HG03060 (cell line): ENCODE measurements around the gene CNTNAP2.

Source experiments
- ATAC-seq: cut with Tn5 transposase; IDR thresholded peaks from one replicate; pipeline ENCODE4 v1.9.1; 2021; ENCODE audit warnings: low read depth, moderate number of reproducible peaks; ENCODE audit not compliant: unreplicated experiment

Gene CNTNAP2

DNA sequence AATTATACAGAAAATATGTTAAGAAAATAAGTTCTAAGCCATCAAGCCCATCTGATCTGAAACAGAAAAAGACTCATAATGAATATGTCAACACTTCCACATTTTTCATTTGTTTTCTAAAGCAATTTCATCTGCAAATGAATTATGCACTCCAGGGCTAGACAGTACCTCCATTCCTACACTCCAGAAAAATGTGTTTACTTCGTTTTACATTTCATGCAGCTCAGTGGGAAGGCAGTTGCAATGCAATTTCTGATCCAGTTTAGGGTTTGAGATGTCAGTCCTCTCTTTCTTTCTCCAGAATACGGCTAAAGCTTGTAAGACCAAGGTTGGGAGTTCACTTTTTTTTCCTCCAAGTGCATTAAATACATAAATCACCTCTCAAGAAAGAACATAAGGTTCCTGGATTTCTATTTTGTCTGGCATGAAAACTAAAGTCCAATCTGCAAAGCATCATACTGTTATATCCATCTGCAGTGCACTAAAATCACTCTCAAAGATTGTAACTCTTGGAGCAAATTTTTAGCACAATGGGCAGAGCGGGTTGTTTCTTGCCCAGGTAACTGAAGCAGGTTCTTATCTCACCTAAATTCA lies 2125.2 kb downstream of the CNTNAP2 start:
- no peak for ATAC-seq

DNA sequence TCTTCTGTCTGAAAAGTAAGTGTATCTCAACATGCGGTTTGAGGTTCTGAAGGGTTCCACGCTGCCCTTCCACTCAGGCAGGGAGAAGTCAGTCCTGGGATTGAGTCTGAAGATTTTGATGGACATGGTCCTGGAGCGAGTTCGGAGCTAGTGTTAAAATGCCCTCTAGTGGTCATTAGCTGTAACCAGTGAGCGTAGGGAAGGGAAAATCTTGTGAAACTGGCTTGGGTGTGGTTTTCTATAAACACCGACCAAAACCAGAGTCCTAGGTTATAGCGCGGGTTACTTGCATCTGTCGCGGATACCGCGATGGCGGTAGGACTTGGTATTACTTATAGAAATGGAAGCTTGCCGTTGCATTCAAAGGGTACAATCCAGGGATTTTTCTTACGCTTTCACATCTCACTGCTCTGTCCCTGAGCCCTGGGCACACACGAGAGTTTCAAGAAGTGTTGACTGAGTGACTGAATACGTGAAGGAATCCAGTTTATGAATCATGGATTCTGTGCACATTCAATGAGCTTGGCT lies 2125.8 kb downstream of the CNTNAP2 start:
- ATAC-seq, result peak; percentile 94

DNA sequence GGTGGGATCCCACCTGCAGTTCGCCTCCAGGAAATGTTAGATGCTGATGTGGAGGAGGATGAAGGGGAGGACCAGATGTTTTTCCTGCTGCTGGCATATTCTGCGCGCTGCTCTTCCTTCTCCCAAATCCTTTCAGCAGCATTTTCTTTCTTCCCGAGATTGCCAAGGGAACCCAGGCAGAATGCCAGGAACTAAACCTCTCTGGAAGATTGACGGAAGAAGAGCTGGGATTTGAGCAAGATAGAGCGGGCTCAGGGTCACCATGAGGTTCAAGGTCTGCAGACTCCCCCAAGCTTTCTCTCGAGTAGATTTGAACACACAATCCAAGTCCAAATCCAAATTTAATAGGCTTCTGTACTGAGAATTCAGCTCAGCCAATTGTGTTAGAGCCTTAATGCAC lies 2128.8 kb downstream of the CNTNAP2 start:
- ATAC-seq, result no peak

DNA sequence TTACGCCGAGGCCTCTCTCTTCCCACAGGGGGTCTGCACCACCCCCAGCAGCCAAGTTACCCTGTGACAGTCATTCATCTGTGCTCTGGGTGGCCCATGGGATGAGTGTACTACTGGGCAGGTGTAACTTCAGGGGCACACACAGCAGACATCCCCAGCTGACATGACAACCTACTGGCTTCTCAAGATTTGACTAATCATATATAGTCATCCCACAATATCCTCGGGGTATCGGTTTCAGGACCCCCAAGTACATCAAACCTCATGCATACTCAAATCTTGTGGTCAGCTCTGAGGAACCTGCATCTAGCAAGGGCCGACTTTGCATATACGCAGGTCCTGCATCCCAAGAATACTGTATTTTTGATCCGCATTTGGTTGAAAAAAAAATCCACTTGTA lies 2137.0 kb downstream of the CNTNAP2 start:
- ATAC-seq, result peak; percentile 90

DNA sequence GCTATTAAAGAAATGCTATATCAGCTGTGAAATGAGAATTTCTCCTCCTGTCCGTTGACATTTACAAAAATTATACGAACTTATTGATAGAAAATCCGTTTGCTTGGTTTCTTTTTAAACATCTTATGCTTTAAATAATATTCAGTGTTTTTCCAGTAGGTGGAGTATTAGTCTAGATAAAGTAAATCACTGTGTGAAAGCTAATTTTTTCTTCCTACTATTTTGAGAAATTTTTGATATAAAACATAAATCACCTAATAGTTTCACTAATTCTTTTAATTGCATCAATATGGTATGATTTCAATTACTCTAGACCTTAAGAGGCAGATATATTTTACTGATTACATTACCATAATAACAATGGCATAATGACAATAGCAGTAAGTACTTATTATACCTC lies 2138.7 kb downstream of the CNTNAP2 start:
- no peak for ATAC-seq

DNA sequence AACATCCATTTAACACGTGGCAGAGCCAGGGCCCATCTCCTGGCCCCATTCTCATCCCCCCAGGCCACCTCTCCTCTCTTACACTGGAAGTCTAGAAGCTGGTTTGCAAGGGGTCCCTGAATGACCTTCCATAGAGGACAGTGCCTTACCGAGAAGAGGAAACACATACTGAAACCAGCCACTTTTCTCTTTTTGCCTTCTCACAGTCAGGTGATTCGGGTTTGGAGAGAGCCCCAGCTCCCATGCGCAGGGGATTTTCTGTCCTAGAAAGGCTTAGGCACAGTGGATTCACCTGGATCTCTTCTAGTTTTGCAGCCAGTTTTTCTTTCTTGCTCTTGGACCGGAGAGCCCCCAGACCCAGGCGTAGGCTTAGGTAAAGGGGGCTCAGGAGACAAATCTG lies 2139.8 kb downstream of the CNTNAP2 start:
- ATAC-seq, result no peak

DNA sequence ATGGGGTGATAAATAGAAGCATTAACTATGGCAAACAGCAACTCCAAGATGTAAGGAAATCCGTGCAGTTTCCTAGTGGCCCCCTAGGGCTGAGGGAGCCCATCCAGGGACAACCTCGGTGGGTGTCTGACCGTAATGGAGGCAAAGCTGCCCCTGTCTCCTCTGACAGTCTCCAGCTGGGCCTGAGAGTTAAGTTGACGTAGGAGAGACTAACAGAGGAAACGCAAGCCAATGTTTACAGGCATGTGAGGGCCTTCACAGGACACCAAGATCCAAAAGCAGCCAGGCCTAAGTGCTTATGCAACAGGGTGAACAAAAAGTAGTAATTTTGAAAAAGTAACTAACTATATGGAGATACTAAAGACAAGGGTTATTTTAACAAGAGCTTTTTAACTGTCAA lies 2144.0 kb downstream of the CNTNAP2 start:
- ATAC-seq, result no peak

DNA sequence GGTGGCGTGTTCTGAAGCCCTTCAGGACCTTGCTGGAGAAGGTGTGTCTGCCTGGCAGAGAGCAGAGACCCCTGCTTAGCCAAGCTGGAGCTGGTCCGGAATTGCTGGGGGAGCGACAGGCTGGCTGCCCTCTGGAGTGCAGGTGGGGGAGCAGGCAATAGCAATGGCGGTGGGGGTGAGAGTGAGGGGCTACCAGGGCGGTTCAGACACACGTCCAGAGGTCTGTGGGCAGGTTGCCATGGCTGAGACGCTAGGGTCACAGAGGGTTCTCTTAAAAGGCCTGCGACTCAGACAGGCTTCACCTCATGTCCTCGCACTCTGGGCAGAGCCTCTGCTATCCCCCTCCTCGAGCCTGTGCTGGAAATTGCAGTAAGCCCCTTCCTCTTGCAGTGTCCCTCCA lies 2144.9 kb downstream of the CNTNAP2 start:
- ATAC-seq, result no peak

DNA sequence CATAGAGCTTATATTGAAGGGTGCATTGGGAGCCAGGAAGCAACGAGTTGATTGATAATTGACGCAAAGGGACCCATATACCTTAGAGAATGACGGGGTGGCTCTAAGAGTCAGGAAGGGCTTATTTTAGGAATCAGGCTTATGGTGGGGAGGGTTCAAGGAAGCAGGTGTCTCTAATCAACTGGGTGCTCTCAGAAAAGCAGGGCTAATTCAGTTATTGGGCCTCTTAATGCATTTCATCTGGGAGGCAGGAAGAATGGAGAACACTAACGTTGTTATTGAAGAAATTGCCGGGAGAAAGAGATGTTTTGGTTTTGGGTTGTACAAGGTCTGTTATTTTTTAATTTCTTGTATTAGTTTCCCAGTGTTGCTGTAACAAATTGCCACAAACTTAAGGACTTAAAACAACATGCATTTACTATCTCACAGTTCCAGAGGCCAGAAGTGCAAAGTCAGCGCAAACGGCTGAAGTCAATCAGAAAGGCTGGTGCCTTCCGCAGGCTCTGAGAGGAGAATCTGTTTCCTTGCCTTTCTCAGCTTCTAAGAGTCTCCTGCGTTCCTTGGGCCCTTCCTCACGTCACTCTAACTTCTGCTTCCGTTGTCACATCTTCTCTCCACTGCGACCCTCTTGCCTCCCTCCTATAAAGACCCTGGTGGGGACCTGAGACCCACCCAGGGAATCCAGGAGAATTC lies 2145.5 kb downstream of the CNTNAP2 start:
- ATAC-seq, result no peak

DNA sequence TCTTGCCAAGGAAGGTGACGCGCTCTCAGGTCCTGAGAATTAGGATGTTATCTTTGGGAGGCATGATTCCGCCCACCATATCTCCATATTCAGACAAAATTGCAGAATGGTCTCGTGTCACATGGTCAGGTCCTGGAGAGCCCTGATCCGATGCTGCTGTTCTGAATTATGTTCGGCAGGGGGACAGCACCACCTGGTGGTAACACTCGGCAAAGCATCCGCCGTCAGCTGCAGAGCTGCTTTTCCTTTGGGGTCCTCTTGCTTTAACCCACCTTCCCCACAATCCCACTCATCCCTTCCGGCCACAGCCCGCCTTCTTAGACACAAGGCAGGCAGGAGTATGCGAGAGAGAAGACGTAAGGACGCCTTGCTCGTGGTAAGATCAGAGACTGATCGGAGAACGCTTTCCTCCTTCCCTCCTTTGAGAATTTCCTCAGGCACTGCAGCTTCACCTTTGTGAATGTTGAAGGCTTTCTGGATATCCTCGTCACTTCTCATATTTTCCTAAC lies 2146.2 kb downstream of the CNTNAP2 start:
- ATAC-seq, result no peak

DNA sequence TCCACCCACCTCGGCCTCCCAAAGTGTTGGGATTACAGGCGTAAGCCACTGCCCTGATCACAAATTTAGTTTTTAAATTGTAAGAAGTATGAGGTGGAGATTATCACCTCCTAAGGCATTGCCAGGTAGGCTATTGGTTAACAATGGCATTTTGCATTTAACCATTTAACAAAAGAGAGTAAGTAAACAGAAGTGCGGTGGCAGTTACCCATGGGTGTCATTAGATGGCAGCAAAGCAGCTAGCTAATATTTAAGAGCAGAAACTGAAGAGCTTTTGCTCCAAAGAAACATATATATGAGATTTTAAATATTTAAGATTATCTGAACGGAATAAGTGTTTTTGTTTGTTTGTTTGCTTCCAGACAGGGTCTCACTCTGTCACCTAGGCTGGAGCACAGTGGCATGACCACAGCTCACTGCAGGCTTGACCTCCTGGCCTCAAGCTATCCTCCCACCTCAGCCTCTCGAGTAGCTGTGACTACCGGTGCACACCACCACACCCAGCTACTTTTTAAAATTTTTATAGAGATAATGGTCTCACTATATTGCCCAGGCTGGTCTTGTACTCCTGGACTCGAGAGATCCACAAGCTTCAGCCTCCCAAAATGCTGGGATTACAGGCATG lies 2148.4 kb downstream of the CNTNAP2 start:
- peak; percentile 64 for ATAC-seq

DNA sequence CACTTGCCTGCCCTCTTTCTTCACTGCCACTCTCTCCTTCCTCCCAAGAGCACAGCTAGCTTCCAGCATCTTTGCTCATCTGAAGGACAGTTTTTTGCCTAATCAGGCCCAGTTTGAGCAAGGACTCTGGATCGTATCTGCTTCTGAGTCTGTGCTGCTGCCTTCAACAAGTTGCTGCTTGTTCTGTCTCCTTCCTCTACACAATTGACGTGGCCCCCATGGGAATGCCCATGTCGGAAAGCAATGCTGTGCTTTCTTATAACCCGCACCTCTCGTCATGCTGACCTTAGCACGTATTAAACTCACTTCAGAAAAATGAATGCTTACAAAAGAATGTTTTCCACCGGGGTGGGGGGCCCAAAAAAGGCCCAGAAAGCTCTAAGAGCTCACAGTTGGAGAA lies 2149.3 kb downstream of the CNTNAP2 start:
- ATAC-seq, result no peak

DNA sequence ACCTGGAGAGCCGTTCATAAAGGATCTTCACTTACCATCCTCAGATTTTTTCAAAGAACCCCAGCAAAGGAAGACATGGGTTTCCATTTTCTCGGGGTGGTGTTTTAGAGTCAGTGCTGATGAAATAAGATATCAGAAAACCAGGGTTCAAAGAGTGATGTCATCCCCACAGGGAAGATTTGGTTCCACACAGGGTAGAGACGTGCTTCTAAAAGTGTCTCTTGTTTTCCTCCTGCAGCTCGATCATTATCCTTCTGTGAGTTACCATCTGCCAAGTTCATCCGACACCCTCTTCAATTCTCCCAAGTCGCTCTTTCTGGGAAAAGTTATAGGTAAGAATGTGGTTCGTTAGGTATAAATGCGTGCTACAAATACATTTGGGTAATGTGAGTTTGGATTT lies 2150.2 kb downstream of the CNTNAP2 start:
- ATAC-seq, result no peak

DNA sequence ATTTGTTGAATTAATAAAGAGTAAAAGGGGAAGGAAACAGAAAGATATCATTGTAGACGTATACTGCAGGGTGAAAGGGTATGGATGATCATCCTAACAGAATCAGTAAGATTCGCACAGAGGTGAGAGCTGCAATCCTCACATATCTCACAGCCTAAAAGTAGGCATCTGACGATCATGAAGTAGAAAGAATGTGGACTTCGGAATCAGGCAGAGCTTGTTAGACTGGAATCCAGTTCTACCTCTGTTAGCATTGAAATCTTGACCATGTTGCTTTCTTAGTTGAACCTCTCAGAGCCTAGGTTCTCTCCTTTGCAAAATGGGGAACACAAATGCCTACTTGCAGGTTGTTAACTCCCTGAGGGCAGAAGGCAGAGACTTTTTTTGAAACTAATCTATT lies 2154.0 kb downstream of the CNTNAP2 start:
- ATAC-seq, result no peak

DNA sequence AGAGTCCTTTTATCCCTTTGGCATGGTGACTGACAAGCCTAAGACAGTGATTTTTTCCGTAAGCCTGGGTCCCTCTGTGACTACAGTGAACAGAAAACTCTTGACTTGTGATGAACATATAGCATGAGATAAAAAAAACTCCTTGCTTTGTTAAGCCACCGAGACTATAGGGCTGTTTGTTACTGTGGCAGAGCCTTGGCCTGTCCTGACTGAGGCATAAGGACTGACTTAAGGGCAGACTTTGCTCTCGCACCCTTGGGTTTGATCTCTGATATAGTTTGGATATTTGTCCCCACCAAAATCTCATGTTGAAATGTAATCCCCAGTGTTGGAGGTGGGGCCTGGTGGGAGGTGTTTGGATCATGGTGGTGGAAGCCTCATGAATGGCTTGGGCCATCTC lies 2157.5 kb downstream of the CNTNAP2 start:
- ATAC-seq, result no peak

DNA sequence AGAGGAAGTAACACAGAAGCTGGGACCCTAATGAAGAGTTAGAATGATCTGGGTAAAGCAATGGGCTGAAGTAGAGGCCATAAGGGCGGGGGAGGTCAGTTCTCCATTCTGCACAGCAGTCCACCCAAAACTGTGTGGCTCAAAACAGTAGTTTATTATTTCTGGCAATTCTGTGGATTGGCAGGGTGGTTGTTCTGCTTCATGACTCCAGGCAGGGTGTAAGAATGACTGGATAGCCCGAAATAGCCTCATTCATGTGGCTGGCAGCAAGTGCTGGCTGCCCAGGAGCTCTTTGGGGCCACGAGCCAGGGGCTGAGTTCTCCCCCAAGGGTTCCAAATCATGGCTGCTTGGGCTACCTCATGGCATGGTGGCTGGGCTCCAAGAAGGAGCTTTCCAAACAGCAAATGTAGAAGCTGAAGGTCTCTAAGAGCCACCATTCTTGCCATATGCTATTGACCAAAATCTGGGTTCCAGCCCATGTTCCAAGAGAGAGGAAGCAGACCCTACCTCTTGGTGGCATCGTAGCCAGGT lies 2158.8 kb downstream of the CNTNAP2 start:
- no peak for ATAC-seq

DNA sequence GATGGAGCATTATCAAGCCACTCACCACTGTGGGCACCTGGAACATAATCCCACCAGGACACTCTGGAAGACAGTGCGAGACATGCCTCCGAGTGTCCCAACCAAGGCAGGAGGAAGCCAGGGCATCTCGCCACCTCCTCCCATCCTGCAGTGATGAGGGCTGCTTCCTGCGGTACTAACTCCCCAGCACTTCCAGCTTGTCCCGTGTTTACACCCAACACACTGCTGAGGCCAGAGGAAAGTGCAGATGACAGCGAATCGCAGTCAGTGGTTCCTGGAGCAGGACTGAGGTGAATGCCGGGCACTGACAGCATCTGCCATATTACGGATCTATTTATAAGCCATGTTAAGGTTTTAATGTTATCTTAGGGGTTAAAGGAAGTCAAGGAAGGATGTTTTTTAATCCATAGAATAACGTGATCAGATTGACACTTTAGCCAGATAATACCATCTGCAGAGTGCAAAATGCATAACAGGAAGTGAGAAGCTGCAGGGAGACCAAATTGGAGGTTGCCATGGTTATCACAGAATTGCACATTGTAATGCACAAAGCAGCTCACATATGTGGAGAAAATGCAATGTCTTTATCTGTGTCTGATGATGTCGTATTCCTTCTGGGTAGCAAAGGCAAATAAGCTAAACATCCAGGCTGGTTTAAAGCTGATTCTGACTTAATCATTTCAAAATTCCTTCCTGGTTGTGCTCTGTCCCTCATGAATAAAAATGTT lies 2159.9 kb downstream of the CNTNAP2 start:
- no peak for ATAC-seq

DNA sequence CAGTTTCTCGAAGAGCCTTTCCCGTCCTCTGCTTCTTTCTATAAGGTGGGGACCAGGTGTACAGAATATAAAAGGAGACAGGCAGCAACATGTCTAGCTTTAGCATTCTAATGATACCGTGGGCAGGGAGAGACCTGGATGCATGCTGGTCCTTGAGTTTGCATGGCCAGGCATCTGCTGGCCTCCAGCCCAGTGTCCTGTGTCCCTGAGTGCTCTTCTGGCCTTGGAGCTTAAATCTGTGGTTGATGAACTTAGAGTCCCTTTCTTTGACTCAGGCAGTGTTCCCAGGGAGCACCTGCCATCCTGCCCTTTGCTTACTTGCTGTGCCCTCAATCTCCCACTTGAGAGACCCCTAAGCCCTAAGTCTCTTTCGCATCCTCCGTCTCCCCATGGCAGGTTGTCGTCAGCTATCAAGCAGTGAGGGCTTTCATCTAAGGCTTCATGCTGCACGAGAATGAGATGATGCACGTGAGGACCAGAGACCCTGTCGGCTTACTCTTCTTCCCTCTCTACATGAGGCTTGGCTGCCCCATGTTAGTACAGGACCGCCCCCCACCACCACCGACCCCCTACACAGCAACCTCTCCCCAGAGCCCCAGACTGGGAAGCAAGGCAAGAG lies 2160.6 kb downstream of the CNTNAP2 start:
- ATAC-seq, result no peak

DNA sequence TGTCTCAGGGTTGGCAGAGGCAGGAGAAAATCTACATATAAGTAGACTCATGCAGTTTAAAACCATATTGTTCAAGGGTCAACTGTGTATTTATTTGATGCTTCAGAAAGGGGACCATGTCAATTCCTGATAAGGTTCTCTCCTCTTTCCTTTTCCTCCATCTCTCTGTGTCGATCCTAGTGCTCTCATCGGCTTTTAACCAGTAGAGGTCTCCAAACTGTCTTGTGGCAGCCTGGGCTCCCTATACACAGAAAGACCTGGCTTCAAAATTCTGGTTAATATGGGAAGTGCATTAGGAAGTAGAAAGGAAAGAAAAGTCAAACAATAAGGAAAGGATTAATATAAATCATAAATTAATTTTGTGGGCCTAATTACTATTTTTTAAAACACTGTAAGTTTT lies 2169.5 kb downstream of the CNTNAP2 start:
- no peak for ATAC-seq

DNA sequence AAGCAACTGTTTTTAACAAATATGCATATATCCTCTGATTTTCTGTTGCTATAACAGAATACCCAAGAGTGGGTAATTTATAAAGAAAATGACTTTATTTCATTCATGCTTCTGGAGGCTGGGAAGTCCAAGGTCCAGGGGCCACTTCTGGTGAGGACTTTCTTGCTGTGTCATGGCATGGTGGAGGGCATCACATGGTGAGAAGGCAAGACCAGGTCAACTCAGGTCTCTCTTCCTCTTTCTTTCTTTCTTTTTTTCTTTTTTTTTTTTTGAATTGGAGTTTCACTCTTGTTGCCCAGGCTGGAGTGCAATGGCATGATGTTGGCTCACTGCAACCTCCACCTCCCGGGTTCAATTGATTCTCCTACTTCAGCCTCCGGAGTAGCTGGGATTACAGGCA lies 2170.9 kb downstream of the CNTNAP2 start:
- no peak for ATAC-seq
